Prostate gland (tissue), 2 donors: ENCODE data around the gene DNAH10. TPM values are rescaled to one million over a fixed set of nuclear protein-coding genes. Genes with fewer than 3 reads are reported as not detected.

ENCODE experiments used
- DNase-seq: peaks from one replicate; pipeline ENCODE4 v3.0.0-alpha.2; 2019; ENCODE audit warnings: low spot score
- H3K27ac ChIP-seq, 2 donors: fragments of 200-600 bp; sonication (generic); 2 replicates each; pipeline ENCODE4 v1.5.1; 2017 to 2019
- H3K27me3 ChIP-seq: fragments of 200-600 bp; sonication (generic); replicated peaks from 2 replicates; pipeline ENCODE4 v1.5.1; 2019; ENCODE audit not compliant: insufficient read depth
- H3K36me3 ChIP-seq, 2 donors: fragments of 200-600 bp; sonication (generic); 1 replicate in 1 of 2; 2 replicates in 1 of 2; pipeline versions ENCODE4 v1.5.1 to v1.8.1; 2017 to 2019
- H3K4me1 ChIP-seq: fragments of 200-600 bp; sonication (generic); replicated peaks from 2 replicates; pipeline ENCODE4 v1.5.1; 2019
- H3K4me3 ChIP-seq, 2 donors: fragments of 200-600 bp; sonication (generic); 2 replicates each; pipeline ENCODE4 v1.5.1; 2017 to 2019
- H3K9me3 ChIP-seq: fragments of 200-600 bp; sonication (generic); 2 replicates; pipeline ENCODE4 v1.5.1; 2017
- CTCF ChIP-seq, 4 experiments: fragments of 200-600 bp in 2 of 4; fragments of 450-650 bp in 2 of 4; sonication (generic) in 2 of 4; IDR thresholded peaks; 1 replicate in 3 of 4; 2 replicates in 1 of 4; pipeline ENCODE4 v1.5.1; 2016 to 2019; ENCODE audit warnings: antibody characterized with exemption in 4 of 4, mild to moderate bottlenecking in 2 of 4, moderate library complexity in 2 of 4
- POLR2A ChIP-seq: fragments of 450-650 bp; IDR thresholded peaks from one replicate; pipeline ENCODE4 v1.6.1; 2016; ENCODE audit warnings: antibody characterized with exemption, mild to moderate bottlenecking
- POLR2AphosphoS5 ChIP-seq: sonication (generic); formaldehyde crosslinking; IDR thresholded peaks from one replicate; pipeline ENCODE4 v1.6.1; 2017; ENCODE audit warnings: antibody characterized with exemption
- WGBS: methylation state at CpG from one replicate; pipeline ENCODE4 v1.1.5; 2018; 5-methylcytosine and 5-hydroxymethylcytosine counted together
- intact Hi-C: fragments of 100-400 bp; cut with DNase I; formaldehyde crosslinking; loops from one replicate; pipeline ENCODE4 v1.14.2; 2022
- total RNA-seq, 2 donors: library from RNA; depleted of rRNA; stranded (reverse); fragments of >200 nt; gene quantifications; one replicate each; pipeline ENCODE4 v1.1.0, GENCODE V29; 2016

The DNAH10 gene
- total RNA-seq, 2 donors from 2014 or later, result 0.68 to 7.9 TPM

DNA sequence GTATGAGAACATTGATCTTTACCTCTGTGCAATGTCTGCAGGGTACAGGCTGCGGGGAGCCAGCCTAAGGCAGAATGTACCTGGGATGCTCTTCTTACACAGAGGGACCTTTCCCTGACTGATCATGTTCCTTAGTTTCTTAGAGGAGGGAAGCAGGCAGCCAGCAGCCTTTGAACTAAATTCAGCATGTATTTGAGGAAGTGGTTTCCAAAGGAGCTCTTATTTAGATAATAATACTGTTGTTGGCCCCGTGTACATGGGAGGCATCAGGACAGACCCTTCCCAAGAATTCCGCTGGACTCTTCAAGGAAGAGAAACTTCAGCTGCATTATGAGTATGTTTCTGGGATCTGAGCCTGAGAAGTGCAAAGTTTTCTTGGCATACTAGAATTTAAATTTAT is 111.7 kb downstream of the DNAH10 start:
- Histone ChIP-seq H3K36me3 (no peaks in the 10 kb centered on the region), H3K27ac (no peak overlapping the region), H3K9me3 (no peaks in the 10 kb centered on the region), H3K27me3 (no peaks in the 10 kb centered on the region), H3K4me1 (no peaks in the 10 kb centered on the region), H3K4me3 (no peak overlapping the region)
- TF ChIP-seq POLR2A (no peak), CTCF (IDR thresholded peaks at IDR 0.05) (no peak), POLR2AphosphoS5 (no peak)
- WGBS, result 78% methylated on average over 3 of the region's 3 CpGs
- no peak for DNase-seq
- intact Hi-C loops, result no loop called here

DNA sequence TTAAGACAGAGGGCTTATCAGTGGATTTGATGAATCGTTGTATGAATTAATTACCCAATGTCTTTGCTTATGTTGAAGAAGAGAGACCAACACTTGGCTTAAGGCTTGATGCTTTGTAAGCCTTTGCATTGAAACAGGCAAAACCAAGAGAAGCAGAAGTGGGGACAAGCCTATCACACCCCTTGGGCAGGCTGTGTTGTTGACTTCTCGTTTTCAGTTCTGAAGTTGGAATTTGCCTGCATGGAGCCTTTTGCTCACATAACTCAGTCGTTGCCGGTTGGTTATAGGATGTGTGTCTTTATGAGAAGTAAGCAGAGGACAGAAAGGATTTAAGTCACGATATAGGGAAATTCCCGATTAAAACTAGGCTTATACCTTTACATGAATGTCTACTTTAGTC is 115.9 kb downstream of the DNAH10 start:
- H3K27ac ChIP-seq, result no peak overlapping the region
- intact Hi-C loops, result no loop called here
- TF ChIP-seq POLR2A (no peak), POLR2AphosphoS5 (no peak), CTCF (IDR thresholded peaks at IDR 0.05) (no peak)
- H3K4me1 ChIP-seq, result no peaks in the 10 kb centered on the region
- no peaks in the 10 kb centered on the region for H3K9me3 ChIP-seq
- H3K4me3 ChIP-seq, result no peak overlapping the region
- 81% methylated on average over 6 of the region's 6 CpGs for WGBS
- no peak for DNase-seq
- H3K27me3 ChIP-seq, result no peaks in the 10 kb centered on the region
- no peaks in the 10 kb centered on the region for H3K36me3 ChIP-seq

GRCh38 chr12:123879101-123879500 is 117.0 kb downstream of the DNAH10 start:
- TF ChIP-seq POLR2A (no peak), CTCF (IDR thresholded peaks at IDR 0.05) (no peak), POLR2AphosphoS5 (no peak)
- DNase-seq, result no peak
- no peaks in the 10 kb centered on the region for H3K4me1 ChIP-seq
- no peak overlapping the region for H3K27ac ChIP-seq
- no peak overlapping the region for H3K4me3 ChIP-seq
- 66% methylated on average over 11 of the region's 11 CpGs for WGBS
- no peaks in the 10 kb centered on the region for H3K36me3 ChIP-seq
- no peaks in the 10 kb centered on the region for H3K9me3 ChIP-seq
- no peaks in the 10 kb centered on the region for H3K27me3 ChIP-seq
- intact Hi-C loops, result no loop called here

DNA sequence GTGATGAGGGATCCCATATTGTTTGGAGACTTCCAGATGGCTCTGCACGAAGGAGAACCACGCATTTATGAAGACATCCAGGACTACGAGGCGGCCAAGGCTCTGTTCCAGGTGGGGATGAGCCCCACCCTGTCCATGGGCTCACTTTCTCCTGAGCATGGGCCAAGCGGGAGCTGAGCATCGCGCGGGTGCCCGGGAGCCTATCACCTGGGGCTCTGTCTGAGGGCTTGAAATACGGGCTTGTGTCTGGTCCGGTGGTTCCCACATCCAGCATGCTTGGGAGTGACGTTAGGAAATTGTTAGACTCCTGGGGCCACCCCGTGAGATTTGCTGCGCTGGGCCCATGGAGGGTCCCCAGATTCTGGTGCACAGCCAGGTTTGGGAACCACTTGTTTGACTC is 117.6 kb downstream of the DNAH10 start:
- intact Hi-C loops, result no loop called here
- no peak overlapping the region for H3K27ac ChIP-seq
- H3K4me3 ChIP-seq, result no peak overlapping the region
- WGBS, result 85% methylated on average over 14 of the region's 14 CpGs
- no peaks in the 10 kb centered on the region for H3K27me3 ChIP-seq
- no peaks in the 10 kb centered on the region for H3K36me3 ChIP-seq
- no peaks in the 10 kb centered on the region for H3K9me3 ChIP-seq
- TF ChIP-seq POLR2AphosphoS5 (no peak), POLR2A (no peak), CTCF (IDR thresholded peaks at IDR 0.05) (no peak)
- no peak for DNase-seq
- no peaks in the 10 kb centered on the region for H3K4me1 ChIP-seq

DNA sequence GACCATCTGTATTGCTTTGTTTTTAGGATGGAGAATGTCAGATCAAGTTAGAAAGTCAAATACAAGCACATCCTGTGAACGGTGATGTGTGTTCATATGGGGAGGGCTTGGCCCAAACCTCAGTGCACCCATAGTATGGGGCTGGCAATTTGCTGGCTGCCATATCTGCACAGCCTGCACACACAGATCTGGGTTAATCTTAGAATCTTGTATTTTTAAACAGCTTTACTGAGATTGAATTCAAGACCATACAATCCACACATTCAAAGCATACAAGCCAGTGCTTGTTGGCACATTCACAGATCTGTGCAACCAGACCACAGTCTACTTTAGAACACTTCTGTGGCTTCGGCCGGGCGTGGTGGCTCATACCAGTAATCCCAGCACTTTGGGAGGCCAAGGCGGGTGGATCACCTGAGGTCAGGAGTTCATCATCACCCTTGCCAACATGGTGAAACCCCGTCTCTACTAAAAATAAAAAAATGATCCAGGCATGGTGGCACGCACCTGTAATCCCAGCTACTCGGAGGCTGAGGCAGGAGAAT is 120.1 kb downstream of the DNAH10 start:
- no peaks in the 10 kb centered on the region for H3K9me3 ChIP-seq
- no peaks in the 10 kb centered on the region for H3K36me3 ChIP-seq
- intact Hi-C loops, result no loop called here
- TF ChIP-seq POLR2AphosphoS5, result no peak
- no peak for TF ChIP-seq POLR2A
- TF ChIP-seq CTCF (IDR thresholded peaks at IDR 0.05), result no peak
- no peaks in the 10 kb centered on the region for H3K4me1 ChIP-seq
- no peak overlapping the region for H3K27ac ChIP-seq
- 62% methylated on average over 8 of the region's 8 CpGs for WGBS
- no peaks in the 10 kb centered on the region for H3K27me3 ChIP-seq
- no peak overlapping the region for H3K4me3 ChIP-seq
- DNase-seq, result no peak
